GM12874 (cell line): ENCODE measurements around the gene WNT7B.

ENCODE experiments used
- TF ChIP-seq, protein P1 (sequence below): IDR thresholded peaks from 2 replicates; pipeline ENCODE4 v1.5.1; 2011; ENCODE audit warnings: low read depth, mild to moderate bottlenecking, control low read depth, low read length, moderate library complexity; ENCODE audit not compliant: insufficient read depth

The WNT7B gene

GRCh38 chr22:45883811-45884170 lies 93.2 kb downstream of the WNT7B start:
- TF ChIP-seq, protein P1, sequence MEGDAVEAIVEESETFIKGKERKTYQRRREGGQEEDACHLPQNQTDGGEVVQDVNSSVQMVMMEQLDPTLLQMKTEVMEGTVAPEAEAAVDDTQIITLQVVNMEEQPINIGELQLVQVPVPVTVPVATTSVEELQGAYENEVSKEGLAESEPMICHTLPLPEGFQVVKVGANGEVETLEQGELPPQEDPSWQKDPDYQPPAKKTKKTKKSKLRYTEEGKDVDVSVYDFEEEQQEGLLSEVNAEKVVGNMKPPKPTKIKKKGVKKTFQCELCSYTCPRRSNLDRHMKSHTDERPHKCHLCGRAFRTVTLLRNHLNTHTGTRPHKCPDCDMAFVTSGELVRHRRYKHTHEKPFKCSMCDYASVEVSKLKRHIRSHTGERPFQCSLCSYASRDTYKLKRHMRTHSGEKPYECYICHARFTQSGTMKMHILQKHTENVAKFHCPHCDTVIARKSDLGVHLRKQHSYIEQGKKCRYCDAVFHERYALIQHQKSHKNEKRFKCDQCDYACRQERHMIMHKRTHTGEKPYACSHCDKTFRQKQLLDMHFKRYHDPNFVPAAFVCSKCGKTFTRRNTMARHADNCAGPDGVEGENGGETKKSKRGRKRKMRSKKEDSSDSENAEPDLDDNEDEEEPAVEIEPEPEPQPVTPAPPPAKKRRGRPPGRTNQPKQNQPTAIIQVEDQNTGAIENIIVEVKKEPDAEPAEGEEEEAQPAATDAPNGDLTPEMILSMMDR: no peak

DNA sequence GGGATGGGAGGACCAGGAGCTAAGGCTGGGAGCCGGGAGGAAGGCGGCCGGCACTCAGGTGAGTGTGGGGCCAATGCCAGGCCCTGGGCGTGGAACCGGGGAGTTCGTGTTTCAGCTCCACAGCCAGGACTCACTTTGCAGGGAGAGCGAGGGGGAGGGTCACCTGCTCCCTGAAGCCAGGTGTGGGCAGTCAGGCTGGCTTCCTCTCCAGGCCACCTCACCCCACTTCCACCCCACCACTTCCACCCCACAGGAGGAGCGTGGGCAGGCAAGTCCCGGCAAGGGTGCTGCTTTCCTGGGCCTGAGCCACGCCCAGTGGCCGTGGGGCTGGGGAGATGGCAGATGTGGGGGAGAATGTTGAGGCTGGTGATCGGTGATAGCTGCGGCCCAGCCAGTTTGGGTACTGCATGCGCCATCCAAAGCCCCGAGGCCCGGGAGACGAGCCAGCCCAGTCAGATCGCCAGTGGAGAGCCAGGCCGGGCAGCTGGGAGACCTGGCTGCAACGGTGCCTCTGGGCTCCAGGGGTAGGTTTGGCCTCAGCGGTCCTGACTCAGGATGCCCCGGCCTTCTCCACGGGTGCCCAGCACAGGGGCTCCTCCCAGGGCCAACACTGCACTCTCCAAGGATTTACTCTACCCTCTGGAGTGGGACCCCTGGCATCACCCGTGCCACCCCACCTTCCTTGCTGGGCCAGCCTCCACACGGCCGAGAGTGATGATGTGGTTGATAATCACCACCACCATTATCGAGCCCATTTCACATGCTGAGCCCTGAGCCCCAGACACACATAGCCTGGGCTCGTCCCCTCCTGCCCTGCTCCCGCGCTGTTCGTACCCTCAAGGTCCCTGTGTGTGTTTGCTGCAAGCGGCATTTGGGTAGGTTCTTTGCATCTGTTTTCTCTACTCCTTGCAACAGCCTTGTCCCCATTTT lies 93.8 kb downstream of the WNT7B start:
- TF ChIP-seq, protein P1: no peak

DNA sequence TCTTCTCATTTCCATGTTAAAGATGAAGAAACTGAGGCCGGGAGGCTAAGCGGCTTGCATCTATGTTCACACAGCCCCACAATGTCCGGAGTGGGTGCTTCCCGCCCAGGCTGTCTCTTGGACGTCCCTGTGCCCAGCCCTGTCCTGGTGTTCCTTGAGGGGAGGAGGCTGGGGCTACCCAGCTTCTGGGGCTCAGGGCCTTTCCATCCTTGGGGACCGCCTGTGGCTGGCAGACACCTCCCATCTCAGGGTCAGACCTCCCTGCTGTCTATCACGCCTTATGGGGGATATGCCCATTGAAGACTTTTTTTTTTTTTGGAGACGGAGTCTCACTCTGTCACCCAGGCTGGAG lies 95.5 kb downstream of the WNT7B start:
- TF ChIP-seq, protein P1: no peak

DNA sequence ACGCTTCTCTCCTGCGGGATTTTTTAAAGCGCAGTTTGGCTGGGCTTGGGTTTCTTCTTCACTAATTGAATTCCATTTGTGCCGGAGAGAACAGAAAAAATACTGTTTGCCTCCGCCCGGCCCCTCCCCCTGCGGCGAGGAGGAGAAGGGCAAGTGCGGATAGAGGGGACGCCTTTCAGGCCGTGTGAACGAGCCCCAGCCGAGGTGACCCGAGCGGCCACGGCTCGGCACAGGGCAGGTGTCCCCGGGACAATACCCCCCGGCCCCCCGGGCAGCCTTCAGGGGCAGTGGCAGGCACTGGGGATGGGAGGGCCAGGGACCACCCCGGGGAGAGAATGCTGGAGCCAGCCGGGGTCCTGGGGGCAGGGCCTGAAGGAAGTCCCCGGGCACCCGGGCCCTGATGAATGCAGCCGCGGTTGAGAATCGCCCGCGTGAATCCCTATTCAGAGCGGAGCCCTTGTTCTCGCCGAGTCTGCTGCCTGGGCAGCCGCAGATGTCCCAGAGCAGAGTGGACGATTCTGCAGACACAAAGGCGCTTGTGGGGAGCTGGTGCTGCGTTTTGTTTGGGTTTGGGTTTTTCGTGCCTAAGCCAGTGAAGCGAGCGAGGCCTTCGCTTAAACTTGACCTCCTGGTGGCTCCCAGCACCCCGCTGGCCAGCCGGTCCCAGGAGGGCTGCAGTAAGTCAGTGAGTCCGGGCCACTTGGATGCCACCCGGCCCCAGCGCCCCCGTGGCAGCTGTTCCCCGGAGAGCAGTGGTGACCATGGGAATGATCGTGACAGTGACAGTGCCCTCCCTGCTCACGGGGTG lies 96.0 kb downstream of the WNT7B start:
- TF ChIP-seq, protein P1: no peak

GRCh38 chr22:45880091-45880715 lies 96.8 kb downstream of the WNT7B start:
- TF ChIP-seq, protein P1: no peak

- TF ChIP-seq, protein P1: no peak
Measured at GRCh38 chr22:45879552-45879949, 97.4 kb downstream of the WNT7B start.

GRCh38 chr22:45878901-45879551 lies 97.9 kb downstream of the WNT7B start:
- TF ChIP-seq, protein P1: no peak
